Measurements from ENCODE around the gene SPTLC3. TPM values are rescaled to one million over a fixed set of nuclear protein-coding genes. Genes with fewer than 3 reads are reported as not detected.

Gene SPTLC3
- total RNA-seq, 4 donors from 2014 or later = 15.9 to 21.9 (median 18.7) TPM

- no peak for TF ChIP-seq POLR2A (IDR thresholded peaks at IDR 0.05)
- no peak for TF ChIP-seq CTCF (IDR thresholded peaks at IDR 0.05)
- DNase-seq = no peak
- H3K36me3 ChIP-seq = peaks cover 0 to 3% (median 0%) of the 10 kb centered on the region in 3 donors
- no peak overlapping the region for H3K4me3 ChIP-seq
- no peaks in the 10 kb centered on the region for H3K9me3 ChIP-seq
- no peaks in the 10 kb centered on the region for H3K27me3 ChIP-seq
- H3K4me1 ChIP-seq = no peaks in the 10 kb centered on the region
- no peak overlapping the region for H3K27ac ChIP-seq
Measured at GRCh38 chr20:13034936-13035335, 26.2 kb downstream of the SPTLC3 start.

GRCh38 chr20:13035399-13036152 is 26.8 kb downstream of the SPTLC3 start:
- H3K27ac ChIP-seq = no peak overlapping the region
- DNase-seq = no peak

GRCh38 chr20:13037727-13038126 is 29.0 kb downstream of the SPTLC3 start:
- Histone ChIP-seq H3K36me3 (no peaks in the 10 kb centered on the region), H3K27ac (no peak overlapping the region), H3K4me3 (no peak overlapping the region), H3K27me3 (no peaks in the 10 kb centered on the region), H3K9me3 (no peaks in the 10 kb centered on the region), H3K4me1 (no peaks in the 10 kb centered on the region)
- no peak for TF ChIP-seq CTCF (IDR thresholded peaks at IDR 0.05)
- TF ChIP-seq POLR2A (IDR thresholded peaks at IDR 0.05) = no peak
- DNase-seq = no peak

More at GRCh38 chr20:13035399-13036152, 26.8 kb downstream of the SPTLC3 start:
- no peak for TF ChIP-seq CTCF (IDR thresholded peaks at IDR 0.05)
- TF ChIP-seq POLR2A (IDR thresholded peaks at IDR 0.05) = no peak
- Histone ChIP-seq H3K4me1 (no peaks in the 10 kb centered on the region), H3K27me3 (no peaks in the 10 kb centered on the region), H3K9me3 (no peaks in the 10 kb centered on the region), H3K4me3 (no peak overlapping the region), H3K36me3 (peaks cover 0 to 3% (median 0%) of the 10 kb centered on the region in 3 donors)

GRCh38 chr20:13041574-13042457 is 33.0 kb downstream of the SPTLC3 start:
- no peak for TF ChIP-seq CTCF (IDR thresholded peaks at IDR 0.05)
- TF ChIP-seq POLR2A (IDR thresholded peaks at IDR 0.05) = no peak
- Histone ChIP-seq H3K9me3 (no peaks in the 10 kb centered on the region), H3K27ac (no peak overlapping the region), H3K27me3 (no peaks in the 10 kb centered on the region), H3K4me3 (no peak overlapping the region), H3K36me3 (no peaks in the 10 kb centered on the region), H3K4me1 (no peaks in the 10 kb centered on the region)
- DNase-seq = no peak

- Histone ChIP-seq H3K4me1 (no peaks in the 10 kb centered on the region), H3K27ac (no peak overlapping the region), H3K27me3 (no peaks in the 10 kb centered on the region), H3K36me3 (no peaks in the 10 kb centered on the region), H3K9me3 (no peaks in the 10 kb centered on the region), H3K4me3 (no peak overlapping the region)
- DNase-seq = no peak
- TF ChIP-seq POLR2A (IDR thresholded peaks at IDR 0.05) (no peak), CTCF (IDR thresholded peaks at IDR 0.05) (no peak)
Measured at GRCh38 chr20:13042458-13042794, 33.7 kb downstream of the SPTLC3 start.

All from Peyer's patch (tissue), 4 donors.